ENCODE measurements around the gene GPATCH4.
"Not testable (repeated sequence)": the region's sequence is repeated elsewhere in the genome, so short reads cannot be mapped to it uniquely, and the experiment has no call there.

GPATCH4 gene

GRCh38 chr1:156594190-156594589 lies 7.1 kb downstream of the GPATCH4 start:
- DNase-seq: no peak

GRCh38 chr1:156593661-156593989 lies 7.7 kb downstream of the GPATCH4 start:
- DNase-seq: no peak

- DNase-seq: no peak
Observed at GRCh38 chr1:156592910-156593660, 8.2 kb downstream of the GPATCH4 start.

DNA sequence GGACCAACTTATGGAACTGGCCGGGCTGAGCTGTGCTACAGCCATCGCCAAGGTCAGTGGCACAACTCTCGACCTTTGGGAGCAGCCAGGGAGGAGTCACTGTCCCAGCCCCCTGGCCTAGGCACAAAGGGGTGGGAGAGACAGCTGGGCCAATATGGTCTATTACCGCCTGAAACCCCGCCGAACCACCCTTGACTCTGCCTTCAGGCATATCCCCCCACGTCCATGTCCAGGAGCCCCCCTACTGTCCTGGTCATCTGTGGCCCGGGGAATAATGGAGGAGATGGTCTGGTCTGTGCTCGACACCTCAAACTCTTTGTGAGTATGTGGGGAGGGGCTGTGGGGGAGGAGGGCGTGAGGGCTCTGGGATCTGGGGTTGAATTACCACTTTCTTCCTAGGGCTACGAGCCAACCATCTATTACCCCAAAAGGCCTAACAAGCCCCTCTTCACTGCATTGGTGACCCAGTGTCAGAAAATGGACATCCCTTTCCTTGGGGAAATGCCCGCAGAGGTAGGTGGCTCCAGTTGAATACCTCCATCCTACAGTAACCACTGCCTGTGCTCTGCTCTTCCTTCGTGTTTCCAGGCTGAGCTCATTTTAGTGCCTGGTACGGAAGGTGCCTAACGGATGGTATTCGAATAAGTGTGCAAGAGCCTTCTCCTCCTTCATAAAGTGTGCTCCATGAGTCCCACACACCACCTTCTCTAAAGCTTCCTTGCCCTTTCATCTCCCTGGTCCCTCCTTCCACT lies 8.9 kb downstream of the GPATCH4 start:
- DNase-seq: no peak

GRCh38 chr1:156591432-156592157 lies 9.7 kb downstream of the GPATCH4 start, which contains the start of gene NAXE:
Gene NAXE, plus strand, starts transcription at chr1:156591776. Its CDS starts 29 bp downstream, at chr1:156591805.
- peak; percentile 71 for DNase-seq

- no peak for DNase-seq
Observed at GRCh38 chr1:156591181-156591431, 10.2 kb downstream of the GPATCH4 start.

GRCh38 chr1:156590326-156591180 lies 10.7 kb downstream of the GPATCH4 start:
- no peak for DNase-seq

GRCh38 chr1:156589546-156589945 lies 11.7 kb downstream of the GPATCH4 start:
- DNase-seq: no peak

DNA sequence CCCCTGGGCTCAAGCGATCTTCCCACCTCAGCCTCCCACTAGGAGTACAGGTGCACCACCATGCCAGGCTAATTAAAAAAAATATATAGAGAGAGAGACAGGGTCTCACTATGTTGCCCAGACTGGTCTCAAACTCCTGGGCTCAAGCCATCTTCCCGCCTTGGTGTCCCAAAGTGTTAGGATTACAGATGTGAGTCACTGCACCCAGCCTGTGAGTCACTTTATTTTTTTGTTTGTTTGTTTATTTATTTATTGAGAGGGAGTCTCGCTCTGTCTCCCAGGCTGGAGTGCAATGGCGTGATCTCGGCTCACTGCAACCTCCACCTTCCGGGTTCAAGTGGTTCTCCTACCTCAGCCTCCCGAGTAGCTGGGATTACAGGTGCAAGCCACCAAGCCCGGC lies 13.4 kb downstream of the GPATCH4 start:
- not testable (repeated sequence) for DNase-seq

- DNase-seq: no peak
Observed at GRCh38 chr1:156586892-156587477, 14.3 kb downstream of the GPATCH4 start.

- DNase-seq: no peak
Observed at GRCh38 chr1:156586323-156586722, 15.0 kb downstream of the GPATCH4 start.

- no peak for DNase-seq
Observed at GRCh38 chr1:156584813-156585212, 16.5 kb downstream of the GPATCH4 start.

GRCh38 chr1:156583821-156584622 lies 17.3 kb downstream of the GPATCH4 start:
- peak; percentile 73 for DNase-seq

- DNase-seq: no peak
Observed at GRCh38 chr1:156582388-156583017, 18.8 kb downstream of the GPATCH4 start.

GRCh38 chr1:156581661-156582387 lies 19.5 kb downstream of the GPATCH4 start:
- DNase-seq: no peak

DNA sequence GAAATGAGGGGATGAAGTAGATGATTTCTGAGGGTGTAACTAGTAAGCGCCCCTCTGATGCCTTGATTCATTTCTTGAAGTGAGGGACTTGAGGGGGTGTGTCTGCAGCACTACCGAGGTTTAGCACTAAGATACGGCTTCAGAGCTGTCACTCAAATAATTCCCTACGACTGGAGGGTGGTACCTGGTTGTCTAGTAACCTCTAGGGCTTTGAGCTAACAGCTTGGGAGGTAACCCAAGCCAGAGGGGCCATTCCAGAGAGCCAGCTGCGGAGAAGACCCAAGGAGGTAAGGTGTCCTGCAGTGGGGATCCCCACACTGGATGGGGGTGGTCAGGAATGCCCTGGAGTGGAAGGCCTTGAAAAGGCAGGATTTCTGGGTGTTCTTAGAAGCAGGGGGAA lies 21.8 kb downstream of the GPATCH4 start, which contains the start of gene TTC24:
TTC24 (plus strand) TSS at position 252 of the 400 bp plus-strand sequence. CDS start 1,642 bp downstream, outside the sequence.
- DNase-seq: no peak

GRCh38 chr1:156578055-156578454 lies 23.2 kb downstream of the GPATCH4 start:
- no peak for DNase-seq

GRCh38 chr1:156577550-156577949 lies 23.7 kb downstream of the GPATCH4 start:
- no peak for DNase-seq

DNA sequence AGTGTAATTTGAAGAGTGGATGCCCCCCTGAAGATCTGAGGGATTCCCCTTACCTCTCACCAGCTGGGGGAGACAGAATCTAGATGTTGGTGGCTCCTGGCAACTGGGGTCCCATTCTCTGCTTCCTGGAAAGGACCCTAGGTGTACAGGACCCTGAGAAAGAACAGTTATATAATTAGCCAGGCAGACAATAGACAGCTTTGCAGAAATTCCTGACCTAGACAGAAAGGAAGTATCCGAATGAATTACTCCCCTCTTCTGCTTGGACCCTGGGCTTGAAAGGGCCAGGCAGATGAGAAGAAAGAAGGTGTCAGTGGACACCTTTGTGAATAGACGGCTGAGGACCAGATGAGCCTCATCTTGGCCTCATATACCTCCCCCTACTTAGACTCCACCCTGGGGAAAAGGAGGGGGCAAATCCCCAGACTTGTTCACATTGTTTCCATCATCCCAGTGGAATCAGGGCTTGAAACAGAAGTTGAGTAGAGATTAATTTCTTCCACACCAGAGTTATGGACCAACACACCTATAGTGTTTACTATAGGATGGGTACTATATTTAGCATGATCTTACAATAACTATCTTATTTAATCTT lies 27.1 kb downstream of the GPATCH4 start:
- no peak for DNase-seq

GRCh38 chr1:156572663-156573018 lies 28.6 kb downstream of the GPATCH4 start:
- no peak for DNase-seq

All from activated naive CD4-positive, alpha-beta T cell treated with Interleukin-2 at 50 U/mL for 16 hours (primary cell).